ENCODE measurements around the gene COL23A1. TPM values are rescaled to one million over a fixed set of nuclear protein-coding genes. Genes with fewer than 3 reads are reported as not detected.
A peak's percentile ranks its signal among the peaks of the same experiment; 100 is the strongest.

Gene COL23A1
- total and polyA plus RNA-seq, 2 of the 8 experiments (the other 6 are each of a cell fraction or from before 2014, with no cell fraction given) = 3.1 to 4.7 TPM

GRCh38 chr5:178319541-178320041 lies 270.6 kb downstream of the COL23A1 start:
- no peaks in the 10 kb centered on the region for H3K79me2 ChIP-seq (ENCODE audit: control insufficient read depth in 1 of 2, insufficient read depth in 2 of 2, low read length in 2 of 2)
- FAIRE-seq = no peak
- H3K18ac ChIP-seq (ENCODE audit: extremely low read depth, low read length) = no peak overlapping the region; the same call in 1 of the 2 replicates
- H3K4me1 ChIP-seq (replicated peaks in 1 of 4; ENCODE audit: control insufficient read depth in 3 of 4, insufficient read depth in 4 of 4, low read length in 3 of 4) = peaks cover 0 to 4% (median 2%) of the 10 kb centered on the region in 4 experiments; a peak in 2 of 7 replicates
- no peak overlapping the region for H4K91ac ChIP-seq (replicated peaks; ENCODE audit: insufficient read length, low read length)
- no peak overlapping the region for H3K27ac ChIP-seq (ENCODE audit: low read depth, low read length)
- no peaks in the 10 kb centered on the region for H3K9me3 ChIP-seq (ENCODE audit: insufficient read depth in 2 of 2, low read depth in 1 of 2, low read length in 1 of 2)
- H3K23me2 ChIP-seq (ENCODE audit: low read depth, low read length) = no peaks in the 10 kb centered on the region
- no peak overlapping the region for H3K56ac ChIP-seq (replicated peaks; ENCODE audit: insufficient read length, low read depth, low read length)
- ChIA-PET CTCF (ENCODE audit: partially characterized antibody) (interaction anchor here (0.9 to 9.5 kb wide), 16 partner anchors 8 to 271 kb away, joined by 3 to 79 read pairs (median 4); partner anchors contain the start of gene COL23A1), POLR2A (ENCODE audit: partially characterized antibody) (interaction anchor here (0.6 to 1.3 kb wide), 2 partner anchors 106 to 112 kb away, joined by 3 to 4 read pairs; no protein-coding TSS in a partner anchor)
- no peak overlapping the region for H3K4me3 ChIP-seq (ENCODE audit: extremely low read depth in 1 of 4, insufficient read depth in 2 of 4, low read depth in 3 of 4, low read length in 4 of 4)
- no peak overlapping the region for H2BK12ac ChIP-seq (ENCODE audit: low read depth, low read length)
- WGBS, 2 experiments (ENCODE audit: extremely low coverage in 1 of 2, insufficient coverage in 1 of 2, insufficient read length in 1 of 2, insufficient replicate concordance in 2 of 2, low coverage in 1 of 2, low lambda C conversion rate in 2 of 2, missing lambda C conversion rate in 1 of 2) = 88% methylated on average over 20 of the region's 20 CpGs; no CpG with 5 or more reads in 1 of the 2 experiments
- no peak overlapping the region for H4K5ac ChIP-seq (ENCODE audit: insufficient read length, low read depth, low read length)
- no peak for DNase-seq (ENCODE audit: low read depth in 1 of 2, low spot score in 2 of 2)
- no peak overlapping the region for H2AFZ ChIP-seq (ENCODE audit: low read length)
- H4K8ac ChIP-seq (ENCODE audit: extremely low read depth, insufficient read depth, low read length) = no peak overlapping the region
- H2AK5ac ChIP-seq (ENCODE audit: low read depth, low read length) = no peak overlapping the region
- no peak overlapping the region for H3K23ac ChIP-seq (ENCODE audit: insufficient read length)
- no peak overlapping the region for H2BK120ac ChIP-seq (replicated peaks; ENCODE audit: low read depth, low read length)
- no peak overlapping the region for H3K14ac ChIP-seq (ENCODE audit: insufficient read length)
- no peak overlapping the region for H3K9ac ChIP-seq (replicated peaks in 1 of 4; ENCODE audit: extremely low read depth in 1 of 4, low read depth in 3 of 4, low read length in 3 of 4)
- peaks cover 0 to 4% of the 10 kb centered on the region in 2 experiments for H4K20me1 ChIP-seq (replicated peaks in 1 of 2; ENCODE audit: control insufficient read depth in 1 of 2, insufficient read depth in 2 of 2, low read length in 2 of 2)
- no peaks in the 10 kb centered on the region for H3K36me3 ChIP-seq (ENCODE audit: control insufficient read depth in 2 of 4, insufficient read depth in 4 of 4, low read length in 3 of 4)
- no peak overlapping the region for H2BK15ac ChIP-seq (ENCODE audit: low read length)
- H3K27me3 ChIP-seq (replicated peaks in 1 of 4; ENCODE audit: control insufficient read depth in 3 of 4, extremely low read depth in 1 of 4, insufficient read depth in 3 of 4, low read length in 3 of 4) = no peaks in the 10 kb centered on the region
- H2BK5ac ChIP-seq (ENCODE audit: low read depth, low read length) = no peak overlapping the region
- no peak overlapping the region for H2BK20ac ChIP-seq (ENCODE audit: low read length)
- no peaks in the 10 kb centered on the region for H3K79me1 ChIP-seq (ENCODE audit: low read depth, low read length)
- no peak overlapping the region for H3K4me2 ChIP-seq (ENCODE audit: insufficient read depth in 1 of 2, low read depth in 2 of 2, low read length in 2 of 2)
- no peak overlapping the region for H3K4ac ChIP-seq (replicated peaks; ENCODE audit: insufficient read length, low read depth, low read length)
- peak in 2 of 3 experiments; percentile 20 to 38; a peak in 2 of 4 replicates for TF ChIP-seq CTCF (IDR thresholded peaks at IDR 0.05; ENCODE audit: control extremely low read depth in 1 of 3, insufficient read depth in 1 of 3, low read depth in 1 of 3, low read length in 3 of 3)
- TF ChIP-seq RAD21 (IDR thresholded peaks at IDR 0.05 in 1 of 2, conservative IDR thresholded peaks at IDR 0.05 in 1 of 2; ENCODE audit: low read depth in 2 of 2, low read length in 2 of 2) = peak; percentile 3 to 22; a peak in 2 of 4 replicates
- TF ChIP-seq SAP30 (IDR thresholded peaks at IDR 0.05; ENCODE audit: insufficient read depth, insufficient replicate concordance, low read length) = no peak

Measured in H1 (cell line).